HepG2 (cell line): ENCODE results near the gene LRRC45. TPM values are rescaled to one million over a fixed set of nuclear protein-coding genes. Genes with fewer than 3 reads are reported as not detected.

Experiments
- ASH2L ChIP-seq: fragments of 300-600, 200-600 bp; sonication (generic); IDR thresholded peaks from 2 replicates; pipeline ENCODE4 v1.7.0; 2017; ENCODE audit warnings: low read depth, mild to moderate bottlenecking, moderate library complexity, mixed read lengths, low read length; ENCODE audit not compliant: insufficient read length
- CBFB ChIP-seq: sonication (generic); formaldehyde crosslinking; IDR thresholded peaks from 2 replicates; pipeline ENCODE4 v1.4.0; 2020; ENCODE audit warnings: missing genetic modification reagents
- CHCHD3 ChIP-seq: sonication (generic); formaldehyde crosslinking; IDR thresholded peaks from 2 replicates; pipeline ENCODE4 v1.8.0; 2022; ENCODE audit warnings: mild to moderate bottlenecking, missing genetic modification reagents, moderate library complexity
- DR1 ChIP-seq: sonication (generic); formaldehyde crosslinking; IDR thresholded peaks from 2 replicates; pipeline ENCODE4 v1.8.0; 2021; ENCODE audit warnings: mild to moderate bottlenecking, missing genetic modification reagents, inconsistent platforms
- FLYWCH1 ChIP-seq: sonication (generic); formaldehyde crosslinking; IDR thresholded peaks from 2 replicates; pipeline ENCODE4 v1.8.1; 2023; ENCODE audit warnings: mild to moderate bottlenecking, missing genetic modification reagents
- KMT2A ChIP-seq: sonication (generic); formaldehyde crosslinking; IDR thresholded peaks from 2 replicates; pipeline ENCODE4 v1.4.0; 2020; ENCODE audit warnings: missing genetic modification reagents
- NFIC ChIP-seq: IDR thresholded peaks from 2 replicates; pipeline ENCODE4 v1.6.1; 2012; ENCODE audit warnings: mild to moderate bottlenecking, low read length, inconsistent platforms
- POLR2G ChIP-seq: fragments of 200-400 bp; formaldehyde crosslinking; IDR thresholded peaks from 2 replicates; pipeline ENCODE4 v1.6.1; 2018; ENCODE audit warnings: mild to moderate bottlenecking, low read depth, low read length, moderate library complexity
- SMARCE1 ChIP-seq: fragments of 450-650 bp; IDR thresholded peaks from 2 replicates; pipeline ENCODE4 v1.6.1; 2017; ENCODE audit warnings: borderline replicate concordance
- SRSF9 ChIP-seq: fragments of 200-400 bp; formaldehyde crosslinking; IDR thresholded peaks from 2 replicates; pipeline ENCODE4 v1.6.1; 2018; ENCODE audit warnings: borderline replicate concordance, mild to moderate bottlenecking, low read depth, low read length; ENCODE audit not compliant: insufficient read depth, poor library complexity, severe bottlenecking
- TBX2 ChIP-seq: sonication (generic); formaldehyde crosslinking; IDR thresholded peaks from 2 replicates; pipeline ENCODE4 v1.5.0; 2020; ENCODE audit warnings: missing genetic modification reagents, mild to moderate bottlenecking, borderline replicate concordance
- ZNF138 ChIP-seq: sonication (generic); formaldehyde crosslinking; IDR thresholded peaks from 2 replicates; pipeline ENCODE4 v1.5.0; 2020; ENCODE audit warnings: mild to moderate bottlenecking, low read depth, missing genetic modification reagents
- ZNF260 ChIP-seq: sonication (generic); formaldehyde crosslinking; IDR thresholded peaks from 2 replicates; pipeline ENCODE4 v1.4.0; 2020; ENCODE audit warnings: missing genetic modification reagents, low read depth, mild to moderate bottlenecking, borderline replicate concordance
- ZNF570 ChIP-seq: sonication (generic); formaldehyde crosslinking; IDR thresholded peaks from 2 replicates; pipeline ENCODE4 v1.4.0; 2020; ENCODE audit warnings: mild to moderate bottlenecking, missing genetic modification reagents, borderline replicate concordance
- ZNF605 ChIP-seq: sonication (generic); formaldehyde crosslinking; IDR thresholded peaks from 2 replicates; pipeline ENCODE4 v1.8.0; 2022; ENCODE audit warnings: mild to moderate bottlenecking, missing genetic modification reagents
- ZNF616 ChIP-seq: sonication (generic); formaldehyde crosslinking; IDR thresholded peaks from 2 replicates; pipeline ENCODE4 v1.5.0; 2020; ENCODE audit warnings: low read depth, mild to moderate bottlenecking, missing genetic modification reagents
- ZNF780A ChIP-seq: sonication (generic); formaldehyde crosslinking; IDR thresholded peaks from 2 replicates; pipeline ENCODE4 v1.8.0; 2022; ENCODE audit warnings: mild to moderate bottlenecking, missing genetic modification reagents, moderate library complexity
- ZNF883 ChIP-seq: sonication (generic); formaldehyde crosslinking; IDR thresholded peaks from 2 replicates; pipeline ENCODE4 v1.5.1; 2020; ENCODE audit warnings: mild to moderate bottlenecking, missing genetic modification reagents; ENCODE audit errors: not compliant biosample characterization
- ZSCAN21 ChIP-seq: sonication (generic); formaldehyde crosslinking; IDR thresholded peaks from 2 replicates; pipeline ENCODE4 v1.8.0; 2022; ENCODE audit warnings: mild to moderate bottlenecking, missing genetic modification reagents, moderate library complexity, borderline replicate concordance
- ZSCAN25 ChIP-seq: sonication (generic); formaldehyde crosslinking; IDR thresholded peaks from 2 replicates; pipeline ENCODE4 v1.8.0; 2022; ENCODE audit warnings: mild to moderate bottlenecking, missing genetic modification reagents
- polyA plus RNA-seq, 8 experiments: library from polyadenylated mRNA; depleted of rRNA in 3 of 8; stranded (reverse) in 7 of 8; unstranded in 1 of 8; fragments of >200 nt; fragmentation: Illumina TruSeq in 4 of 8; extraction: Trizol in 4 of 8; gene quantifications; 2 replicates each; pipeline versions ENCODE4 v1.2.1 to v1.2.3, GENCODE V29; 2011 to 2016; ENCODE audit warnings: low read depth in 4 of 8, missing spikeins in 1 of 8, mixed read lengths in 1 of 8; ENCODE audit not compliant: insufficient read depth in 1 of 8
- total RNA-seq, 5 experiments: library from RNA; depleted of rRNA; stranded (reverse); fragments of >200 nt; fragmentation: Illumina TruSeq; extraction: Trizol; gene quantifications; 2 replicates each; pipeline ENCODE4 v1.2.3, GENCODE V29; 2016; ENCODE audit warnings: low read depth in 1 of 5
- TF ChIP-seq, protein P1 (sequence below): IDR thresholded peaks from 2 replicates; pipeline ENCODE4 v1.6.1; 2016; ENCODE audit warnings: control low read depth
- TF ChIP-seq, protein P2 (sequence below): sonication (generic); formaldehyde crosslinking; IDR thresholded peaks from 2 replicates; pipeline ENCODE4 v1.8.1; 2022; ENCODE audit warnings: mild to moderate bottlenecking, missing genetic modification reagents
- TF ChIP-seq, protein P3 (sequence below): sonication (generic); formaldehyde crosslinking; IDR thresholded peaks from 2 replicates; pipeline ENCODE4 v1.8.0; 2022; ENCODE audit warnings: mild to moderate bottlenecking, missing genetic modification reagents, borderline replicate concordance
- TF ChIP-seq, protein P4 (sequence below): sonication (generic); formaldehyde crosslinking; IDR thresholded peaks from 2 replicates; pipeline ENCODE4 v1.5.1; 2020; ENCODE audit warnings: missing genetic modification reagents, mild to moderate bottlenecking, borderline replicate concordance

LRRC45 gene
- total and polyA plus RNA-seq, 2 of the 13 experiments (the other 11 are each of a cell fraction or from before 2014, with no cell fraction given) = 11.6 to 48.1 TPM

DNA sequence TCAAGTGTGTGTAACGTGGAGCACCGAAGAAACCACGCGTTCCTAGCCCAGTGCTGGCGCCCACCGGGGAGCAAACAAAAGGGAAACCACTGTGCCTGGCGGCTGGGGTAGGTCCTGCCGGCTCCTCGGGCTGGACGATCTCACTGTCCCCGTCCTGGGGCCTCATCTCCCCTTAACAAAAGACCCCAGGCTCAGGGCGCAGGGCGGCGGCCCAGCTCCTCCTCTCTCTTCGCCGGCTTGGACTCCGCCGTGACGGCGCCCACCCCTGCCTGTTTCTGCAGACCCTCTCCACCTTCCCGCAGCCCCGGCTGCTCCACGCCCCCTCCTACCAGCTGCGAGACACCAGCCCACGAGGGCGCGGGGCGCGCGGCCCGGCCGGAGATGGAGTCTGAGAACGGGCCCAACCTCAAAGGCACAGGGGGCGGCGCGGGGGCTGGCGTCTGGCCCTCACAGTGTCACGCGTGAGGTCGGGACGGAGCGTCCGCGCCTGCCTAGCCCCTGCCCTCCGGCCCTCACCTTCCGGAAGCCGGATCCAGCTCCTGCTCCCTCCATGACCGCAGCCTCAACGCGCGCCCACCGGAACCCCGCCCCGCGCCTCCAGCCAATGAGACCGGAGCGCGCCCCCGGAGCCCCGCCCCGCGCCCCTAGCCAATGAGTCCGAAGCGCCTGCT lies 660 bp upstream of the LRRC45 start, which contains the start of gene CENPX (continued):
- TF ChIP-seq, protein P1, sequence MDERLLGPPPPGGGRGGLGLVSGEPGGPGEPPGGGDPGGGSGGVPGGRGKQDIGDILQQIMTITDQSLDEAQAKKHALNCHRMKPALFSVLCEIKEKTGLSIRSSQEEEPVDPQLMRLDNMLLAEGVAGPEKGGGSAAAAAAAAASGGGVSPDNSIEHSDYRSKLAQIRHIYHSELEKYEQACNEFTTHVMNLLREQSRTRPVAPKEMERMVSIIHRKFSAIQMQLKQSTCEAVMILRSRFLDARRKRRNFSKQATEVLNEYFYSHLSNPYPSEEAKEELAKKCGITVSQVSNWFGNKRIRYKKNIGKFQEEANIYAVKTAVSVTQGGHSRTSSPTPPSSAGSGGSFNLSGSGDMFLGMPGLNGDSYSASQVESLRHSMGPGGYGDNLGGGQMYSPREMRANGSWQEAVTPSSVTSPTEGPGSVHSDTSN (CRISPR knock-in tag) = no peak
- TF ChIP-seq TBX2 (CRISPR knock-in tag) (peak; percentile 41; the same call in 1 of the 2 replicates), ZNF138 (CRISPR knock-in tag) (peak; percentile 8; the same call in 1 of the 2 replicates), POLR2G (peak; percentile 74), ZNF605 (CRISPR knock-in tag) (peak; percentile 61; the same call in 1 of the 2 replicates), ZSCAN21 (CRISPR knock-in tag) (no peak), ZNF780A (CRISPR knock-in tag) (no peak), ASH2L (peak; percentile 78), SMARCE1 (no peak), NFIC (no peak), SRSF9 (no peak), CBFB (CRISPR knock-in tag) (peak; percentile 78; the same call in 1 of the 2 replicates), KMT2A (no peak), DR1 (CRISPR knock-in tag) (peak; percentile 36; the same call in 1 of the 2 replicates), ZSCAN25 (peak; percentile 15; the same call in 1 of the 2 replicates), ZNF616 (peak; percentile 38; the same call in 1 of the 2 replicates), CHCHD3 (peak; percentile 56), ZNF260 (no peak), FLYWCH1 (CRISPR knock-in tag) (no peak), ZNF570 (no peak), ZNF883 (peak; percentile 34)
- TF ChIP-seq, protein P2, sequence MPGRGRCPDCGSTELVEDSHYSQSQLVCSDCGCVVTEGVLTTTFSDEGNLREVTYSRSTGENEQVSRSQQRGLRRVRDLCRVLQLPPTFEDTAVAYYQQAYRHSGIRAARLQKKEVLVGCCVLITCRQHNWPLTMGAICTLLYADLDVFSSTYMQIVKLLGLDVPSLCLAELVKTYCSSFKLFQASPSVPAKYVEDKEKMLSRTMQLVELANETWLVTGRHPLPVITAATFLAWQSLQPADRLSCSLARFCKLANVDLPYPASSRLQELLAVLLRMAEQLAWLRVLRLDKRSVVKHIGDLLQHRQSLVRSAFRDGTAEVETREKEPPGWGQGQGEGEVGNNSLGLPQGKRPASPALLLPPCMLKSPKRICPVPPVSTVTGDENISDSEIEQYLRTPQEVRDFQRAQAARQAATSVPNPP = no peak
- TF ChIP-seq, protein P3, sequence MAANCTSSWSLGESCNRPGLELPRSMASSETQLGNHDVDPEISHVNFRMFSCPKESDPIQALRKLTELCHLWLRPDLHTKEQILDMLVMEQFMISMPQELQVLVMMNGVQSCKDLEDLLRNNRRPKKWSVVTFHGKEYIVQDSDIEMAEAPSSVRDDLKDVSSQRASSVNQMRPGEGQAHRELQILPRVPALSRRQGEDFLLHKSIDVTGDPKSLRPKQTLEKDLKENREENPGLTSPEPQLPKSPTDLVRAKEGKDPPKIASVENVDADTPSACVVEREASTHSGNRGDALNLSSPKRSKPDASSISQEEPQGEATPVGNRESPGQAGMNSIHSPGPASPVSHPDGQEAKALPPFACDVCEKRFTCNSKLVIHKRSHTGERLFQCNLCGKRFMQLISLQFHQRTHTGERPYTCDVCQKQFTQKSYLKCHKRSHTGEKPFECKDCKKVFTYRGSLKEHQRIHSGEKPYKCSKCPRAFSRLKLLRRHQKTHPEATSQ = no peak
- TF ChIP-seq, protein P4, sequence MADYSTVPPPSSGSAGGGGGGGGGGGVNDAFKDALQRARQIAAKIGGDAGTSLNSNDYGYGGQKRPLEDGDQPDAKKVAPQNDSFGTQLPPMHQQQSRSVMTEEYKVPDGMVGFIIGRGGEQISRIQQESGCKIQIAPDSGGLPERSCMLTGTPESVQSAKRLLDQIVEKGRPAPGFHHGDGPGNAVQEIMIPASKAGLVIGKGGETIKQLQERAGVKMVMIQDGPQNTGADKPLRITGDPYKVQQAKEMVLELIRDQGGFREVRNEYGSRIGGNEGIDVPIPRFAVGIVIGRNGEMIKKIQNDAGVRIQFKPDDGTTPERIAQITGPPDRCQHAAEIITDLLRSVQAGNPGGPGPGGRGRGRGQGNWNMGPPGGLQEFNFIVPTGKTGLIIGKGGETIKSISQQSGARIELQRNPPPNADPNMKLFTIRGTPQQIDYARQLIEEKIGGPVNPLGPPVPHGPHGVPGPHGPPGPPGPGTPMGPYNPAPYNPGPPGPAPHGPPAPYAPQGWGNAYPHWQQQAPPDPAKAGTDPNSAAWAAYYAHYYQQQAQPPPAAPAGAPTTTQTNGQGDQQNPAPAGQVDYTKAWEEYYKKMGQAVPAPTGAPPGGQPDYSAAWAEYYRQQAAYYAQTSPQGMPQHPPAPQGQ (CRISPR knock-in tag) = no peak
